COLO829 (cell line): ENCODE results near the gene RLF.

Source experiments
- DNase-seq: peaks from one replicate; pipeline ENCODE4 v3.0.0; 2012; ENCODE audit warnings: low spot score

RLF gene

GRCh38 chr1:40161125-40161887 is at the start of gene RLF:
RLF (plus strand) TSS chr1:40161387; CDS start chr1:40161400, 13 bp downstream.
- peak; percentile 85 for DNase-seq

GRCh38 chr1:40114400-40114799 is 46.8 kb upstream of the RLF start:
- DNase-seq, result no peak

- no peak for DNase-seq
These were observed 41.1 kb upstream of the RLF start for GRCh38 chr1:40120128-40120527.

GRCh38 chr1:40122855-40123254 is 38.3 kb upstream of the RLF start:
- no peak for DNase-seq

- DNase-seq, result no peak
These were observed 30.3 kb upstream of the RLF start for GRCh38 chr1:40130892-40131291.

- no peak for DNase-seq
These were observed 28.5 kb upstream of the RLF start for GRCh38 chr1:40132383-40133311.

GRCh38 chr1:40133312-40133665 is 27.9 kb upstream of the RLF start:
- DNase-seq, result no peak

GRCh38 chr1:40133839-40134238 is 27.3 kb upstream of the RLF start:
- no peak for DNase-seq

GRCh38 chr1:40140211-40140973 is 20.8 kb upstream of the RLF start:
- no peak for DNase-seq

GRCh38 chr1:40141878-40142535 is 19.2 kb upstream of the RLF start:
- DNase-seq, result no peak

- DNase-seq, result peak; percentile 35
These were observed 17.2 kb upstream of the RLF start for GRCh38 chr1:40143891-40144575.

- no peak for DNase-seq
These were observed 9.6 kb upstream of the RLF start for GRCh38 chr1:40151457-40152079.

GRCh38 chr1:40153073-40153770 is 8.0 kb upstream of the RLF start:
- no peak for DNase-seq

- DNase-seq, result no peak
These were observed 6.1 kb upstream of the RLF start for GRCh38 chr1:40155135-40155534.

- no peak for DNase-seq
These were observed 5.3 kb upstream of the RLF start for GRCh38 chr1:40155910-40156309.

- DNase-seq, result no peak
These were observed 422 bp upstream of the RLF start for GRCh38 chr1:40160806-40161124.

- no peak for DNase-seq
These were observed 756 bp downstream of the RLF start for GRCh38 chr1:40161888-40162397.

GRCh38 chr1:40162753-40163441 is 1.7 kb downstream of the RLF start:
- DNase-seq, result no peak

- DNase-seq, result no peak
These were observed 6.1 kb downstream of the RLF start for GRCh38 chr1:40167317-40167716.

- no peak for DNase-seq
These were observed 9.8 kb downstream of the RLF start for GRCh38 chr1:40171036-40171435.
